ENCODE results near the gene DVL2. TPM values are rescaled to one million over a fixed set of nuclear protein-coding genes. Genes with fewer than 3 reads are reported as not detected.

The DVL2 gene
- polyA plus RNA-seq, 1 experiment: 5.1 TPM

DNA sequence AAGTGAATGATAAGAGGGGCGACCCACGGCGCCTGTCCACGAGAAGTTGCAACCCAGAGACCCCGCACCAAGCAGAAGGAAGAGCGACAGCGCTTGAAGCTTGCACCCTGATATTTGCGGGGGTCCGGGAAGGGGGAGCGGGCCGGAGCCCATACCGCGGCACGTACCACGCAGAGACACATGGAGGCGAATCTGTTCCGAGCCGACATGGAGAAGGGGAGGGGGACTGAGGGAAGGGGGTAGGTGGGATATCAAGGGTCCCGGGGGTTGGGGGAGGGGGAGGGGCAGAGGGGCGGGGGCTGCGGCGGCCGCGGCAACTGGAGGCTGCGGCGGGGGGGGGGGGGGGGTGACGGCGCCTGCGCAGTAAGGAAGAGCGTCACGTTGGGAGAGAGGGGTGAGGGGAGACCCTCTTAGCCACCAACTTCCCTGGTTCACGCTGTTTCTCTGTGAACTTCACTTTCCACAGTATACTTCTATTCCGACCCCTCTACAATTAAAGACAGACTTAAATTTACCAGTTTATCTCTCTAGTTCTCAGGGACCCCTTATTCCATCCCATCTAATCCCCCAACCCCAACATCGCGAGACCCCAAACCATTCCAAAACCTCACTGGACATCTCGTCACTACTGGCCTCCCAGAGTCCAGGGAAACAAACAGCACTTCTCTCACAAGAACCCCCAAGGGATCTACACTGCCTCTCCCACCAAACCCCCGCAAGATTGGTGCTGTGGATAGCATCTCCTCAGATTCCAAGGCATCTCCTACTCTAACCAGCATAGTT lies 22.6 kb downstream of the DVL2 start:
- Histone ChIP-seq H3K4me3 (ENCODE audit: low read depth, low read length) (no peak overlapping the region), H3K9me3 (ENCODE audit: control insufficient read depth, insufficient read depth, low read length) (no peaks in the 10 kb centered on the region), H3K27me3 (ENCODE audit: control insufficient read depth, insufficient read depth, low read length) (no peaks in the 10 kb centered on the region), H3K27ac (ENCODE audit: low read depth, low read length) (no peak overlapping the region)
- POLR2A ChIA-PET: no interaction called here
- CTCF ChIA-PET: no interaction called here
- no peak for DNase-seq (ENCODE audit: low read depth, low spot score)
- TF ChIP-seq, protein P1, sequence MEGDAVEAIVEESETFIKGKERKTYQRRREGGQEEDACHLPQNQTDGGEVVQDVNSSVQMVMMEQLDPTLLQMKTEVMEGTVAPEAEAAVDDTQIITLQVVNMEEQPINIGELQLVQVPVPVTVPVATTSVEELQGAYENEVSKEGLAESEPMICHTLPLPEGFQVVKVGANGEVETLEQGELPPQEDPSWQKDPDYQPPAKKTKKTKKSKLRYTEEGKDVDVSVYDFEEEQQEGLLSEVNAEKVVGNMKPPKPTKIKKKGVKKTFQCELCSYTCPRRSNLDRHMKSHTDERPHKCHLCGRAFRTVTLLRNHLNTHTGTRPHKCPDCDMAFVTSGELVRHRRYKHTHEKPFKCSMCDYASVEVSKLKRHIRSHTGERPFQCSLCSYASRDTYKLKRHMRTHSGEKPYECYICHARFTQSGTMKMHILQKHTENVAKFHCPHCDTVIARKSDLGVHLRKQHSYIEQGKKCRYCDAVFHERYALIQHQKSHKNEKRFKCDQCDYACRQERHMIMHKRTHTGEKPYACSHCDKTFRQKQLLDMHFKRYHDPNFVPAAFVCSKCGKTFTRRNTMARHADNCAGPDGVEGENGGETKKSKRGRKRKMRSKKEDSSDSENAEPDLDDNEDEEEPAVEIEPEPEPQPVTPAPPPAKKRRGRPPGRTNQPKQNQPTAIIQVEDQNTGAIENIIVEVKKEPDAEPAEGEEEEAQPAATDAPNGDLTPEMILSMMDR (IDR thresholded peaks at IDR 0.05; ENCODE audit: low read depth, low read length): no peak

DNA sequence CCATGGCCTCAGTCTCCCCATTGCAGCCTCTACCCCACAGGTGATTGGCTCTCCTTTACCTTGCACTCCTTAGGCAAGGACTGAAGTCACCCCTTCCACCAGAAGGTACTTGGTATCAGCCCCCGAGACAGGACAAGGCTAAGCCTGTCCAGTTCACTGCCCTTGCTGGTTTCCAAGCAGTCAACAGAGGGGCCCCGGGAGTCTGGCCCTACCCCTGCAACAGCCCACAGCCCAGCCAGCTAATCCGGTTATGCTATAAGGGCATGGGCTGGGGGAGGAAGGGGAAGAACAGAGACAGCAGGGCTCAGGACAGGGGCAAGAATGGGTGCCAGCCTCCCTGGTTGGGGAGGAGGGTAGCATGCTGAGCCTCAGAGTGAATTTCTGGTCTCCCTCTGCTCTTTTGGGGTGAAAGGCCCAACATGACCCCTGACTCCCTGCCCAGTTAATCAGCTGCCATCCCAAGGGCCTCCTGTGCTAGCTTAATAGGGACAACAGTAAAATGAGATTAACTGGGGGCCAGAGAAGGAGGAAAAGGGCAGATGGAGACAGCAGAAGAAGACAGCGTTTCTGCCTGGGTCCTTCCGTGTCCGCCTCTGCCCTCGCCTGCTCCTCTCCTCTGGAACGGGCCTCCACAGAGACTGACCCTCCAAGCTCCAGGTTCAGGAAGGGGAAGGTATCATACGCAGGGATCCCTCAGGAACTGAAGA lies 25.4 kb downstream of the DVL2 start:
- POLR2A ChIA-PET: no interaction called here
- CTCF ChIA-PET: no interaction called here

DNA sequence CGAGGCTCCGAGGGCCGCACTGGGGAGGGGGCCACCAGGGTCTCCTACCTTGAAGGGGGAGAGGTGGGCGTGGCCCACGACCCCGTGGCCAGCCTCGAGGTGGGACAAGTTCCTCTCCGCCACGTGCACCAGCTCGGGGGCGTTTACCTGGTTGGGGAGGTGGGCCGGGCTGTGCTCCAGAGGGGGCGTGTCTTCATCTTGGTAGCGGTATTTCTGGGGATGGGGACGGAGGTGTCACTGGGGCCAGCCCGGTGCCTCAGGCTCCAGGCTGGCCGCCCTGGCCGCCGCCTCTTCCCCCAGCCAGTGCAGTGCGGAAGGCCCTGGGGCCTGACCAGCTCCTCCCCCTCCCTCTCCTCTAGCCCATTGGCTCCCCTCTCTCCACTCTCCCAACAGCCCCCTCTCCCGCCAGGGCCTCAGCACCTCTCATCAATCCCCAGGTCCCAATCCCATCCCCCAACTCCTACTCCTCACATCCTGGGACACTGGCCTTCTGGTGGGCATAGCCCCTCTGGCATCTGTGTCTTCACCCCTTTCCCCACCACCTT lies 26.2 kb downstream of the DVL2 start:
- H3K27me3 ChIP-seq (ENCODE audit: control insufficient read depth, insufficient read depth, low read length): no peaks in the 10 kb centered on the region
- TF ChIP-seq, protein P1 (IDR thresholded peaks at IDR 0.05; ENCODE audit: low read depth, low read length): no peak
- no peak overlapping the region for H3K27ac ChIP-seq (ENCODE audit: low read depth, low read length)
- ChIA-PET CTCF (no interaction called here), POLR2A (no interaction called here)
- H3K9me3 ChIP-seq (ENCODE audit: control insufficient read depth, insufficient read depth, low read length): no peaks in the 10 kb centered on the region; the same call in 1 of the 2 replicates
- no peak overlapping the region for H3K4me3 ChIP-seq (ENCODE audit: low read depth, low read length)
- no peak for DNase-seq (ENCODE audit: low read depth, low spot score)

More for the DNA sequence above, 25.4 kb downstream of the DVL2 start:
- Histone ChIP-seq H3K27me3 (ENCODE audit: control insufficient read depth, insufficient read depth, low read length) (no peaks in the 10 kb centered on the region), H3K4me3 (ENCODE audit: low read depth, low read length) (no peak overlapping the region), H3K9me3 (ENCODE audit: control insufficient read depth, insufficient read depth, low read length) (no peaks in the 10 kb centered on the region; the same call in 1 of the 2 replicates), H3K27ac (ENCODE audit: low read depth, low read length) (no peak overlapping the region)
- TF ChIP-seq, protein P1 (IDR thresholded peaks at IDR 0.05; ENCODE audit: low read depth, low read length): no peak
- DNase-seq (ENCODE audit: low read depth, low spot score): no peak

DNA sequence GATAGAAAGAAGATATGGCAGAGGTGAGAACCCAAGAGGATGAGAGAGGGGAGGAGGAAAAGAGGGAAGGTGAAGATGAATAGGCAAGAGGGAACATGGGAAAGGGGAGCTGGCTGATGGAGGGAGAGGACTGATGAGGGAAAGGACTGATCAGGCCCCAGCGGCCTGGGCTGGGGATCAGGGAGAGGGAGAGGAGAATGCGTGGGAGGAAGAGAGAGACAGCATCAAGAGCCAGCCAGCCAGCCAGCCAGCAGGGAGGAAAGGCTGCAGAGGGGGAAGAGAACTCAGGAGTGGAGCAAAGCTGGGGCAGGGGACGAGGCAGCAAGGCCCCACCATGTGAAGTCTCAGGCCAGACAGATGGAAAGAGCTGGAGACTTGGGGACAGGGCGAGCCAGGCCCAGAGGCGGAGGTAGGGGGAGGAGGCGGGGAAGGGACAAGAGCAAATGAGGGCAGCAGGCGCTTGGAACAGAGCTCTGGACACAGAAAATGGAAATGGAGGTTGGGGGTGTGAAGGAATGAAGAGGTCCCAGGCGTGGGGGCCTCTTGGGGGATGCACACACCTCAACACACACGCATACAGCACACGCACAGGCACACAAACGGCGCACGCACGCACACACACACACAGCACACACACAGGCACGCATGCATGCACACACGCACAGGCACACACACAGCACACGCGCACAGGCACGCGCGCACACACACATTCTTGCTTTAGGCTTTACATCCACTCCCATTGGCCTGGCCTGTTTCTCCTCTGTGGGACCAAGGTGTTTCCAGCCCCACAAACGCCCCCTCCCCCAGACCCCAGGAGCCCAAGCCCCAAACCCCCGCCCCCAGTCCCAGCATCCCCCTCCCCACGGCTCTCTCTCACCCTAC lies 27.0 kb downstream of the DVL2 start:
- ChIA-PET CTCF (interaction anchor here (0.6 kb wide), 1 partner anchor 30 kb away, joined by 3 read pairs; no protein-coding TSS in a partner anchor), POLR2A (no interaction called here)
- H3K9me3 ChIP-seq (ENCODE audit: control insufficient read depth, insufficient read depth, low read length): no peaks in the 10 kb centered on the region; the same call in 1 of the 2 replicates
- no peak for DNase-seq (ENCODE audit: low read depth, low spot score)
- H3K27me3 ChIP-seq (ENCODE audit: control insufficient read depth, insufficient read depth, low read length): no peaks in the 10 kb centered on the region
- no peak overlapping the region for H3K4me3 ChIP-seq (ENCODE audit: low read depth, low read length)
- TF ChIP-seq, protein P1 (IDR thresholded peaks at IDR 0.05; ENCODE audit: low read depth, low read length): no peak
- no peak overlapping the region for H3K27ac ChIP-seq (ENCODE audit: low read depth, low read length)

Measured in AG04450 (cell line).